GM18951 (cell line): ENCODE results near the gene CASP7.
A peak's percentile ranks its signal among the peaks of the same experiment; 100 is the strongest.
"Not testable (repeated sequence)": the region's sequence is repeated elsewhere in the genome, so short reads cannot be mapped to it uniquely, and the experiment has no call there.

Experiments
- POLR2A ChIP-seq: IDR thresholded peaks from 4 replicates; pipeline ENCODE4 v1.6.1; 2011; ENCODE audit warnings: mild to moderate bottlenecking; ENCODE audit not compliant: insufficient read length, insufficient read depth; ENCODE audit errors: extremely low read depth
- in situ Hi-C: fragments of 300-500 bp; cut with MboI; formaldehyde crosslinking; loops from one replicate; pipeline ENCODE4 v1.12.0; 2022; ENCODE audit warnings: low sequenced_read_pairs, mixed read lengths, inconsistent platforms; ENCODE audit not compliant: unreplicated experiment

Gene CASP7

GRCh38 chr10:113651898-113652297 is 27.8 kb upstream of the CASP7 start:
- no peak for TF ChIP-seq POLR2A
- in situ Hi-C loops = no loop called here

GRCh38 chr10:113652456-113652855 is 27.3 kb upstream of the CASP7 start:
- in situ Hi-C loops = not testable (repeated sequence)

- no peak for TF ChIP-seq POLR2A
Observed at GRCh38 chr10:113656896-113657295, 22.8 kb upstream of the CASP7 start.

GRCh38 chr10:113657544-113657943 is 22.2 kb upstream of the CASP7 start:
- TF ChIP-seq POLR2A = no peak
- in situ Hi-C loops = no loop called here

More at GRCh38 chr10:113656896-113657295, 22.8 kb upstream of the CASP7 start:
- in situ Hi-C loops = no loop called here

- TF ChIP-seq POLR2A = no peak
- in situ Hi-C loops = no loop called here
Observed at GRCh38 chr10:113661332-113661731, 18.4 kb upstream of the CASP7 start.

GRCh38 chr10:113663142-113663541 is 16.6 kb upstream of the CASP7 start:
- TF ChIP-seq POLR2A = no peak
- in situ Hi-C loops = no loop called here

GRCh38 chr10:113663908-113664307 is 15.8 kb upstream of the CASP7 start, which contains the start of gene NRAP:
Gene NRAP, minus strand, starts transcription at chr10:113664041. Its CDS starts 159 bp downstream, at chr10:113663882.
- no peak for TF ChIP-seq POLR2A
- in situ Hi-C loops = no loop called here

- in situ Hi-C loops = no loop called here
- TF ChIP-seq POLR2A = no peak
Observed at GRCh38 chr10:113665352-113665751, 14.4 kb upstream of the CASP7 start.

GRCh38 chr10:113665806-113666354 is 13.8 kb upstream of the CASP7 start:
- no peak for TF ChIP-seq POLR2A
- in situ Hi-C loops = no loop called here

- in situ Hi-C loops = no loop called here
- TF ChIP-seq POLR2A = no peak
Observed at GRCh38 chr10:113666682-113667252, 12.9 kb upstream of the CASP7 start.

GRCh38 chr10:113680190-113681111 is 739 bp downstream of the CASP7 start:
- peak; percentile 38 for TF ChIP-seq POLR2A
- in situ Hi-C loops = no loop called here

GRCh38 chr10:113681533-113682470 is 2.1 kb downstream of the CASP7 start:
- in situ Hi-C loops = no loop called here
- no peak for TF ChIP-seq POLR2A

- in situ Hi-C loops = no loop called here
- TF ChIP-seq POLR2A = no peak
Observed at GRCh38 chr10:113683300-113683699, 3.6 kb downstream of the CASP7 start.
